K562 (cell line): Measurements from ENCODE around the gene TRRAP. TPM values are rescaled to one million over a fixed set of nuclear protein-coding genes. Genes with fewer than 3 reads are reported as not detected.
A peak's percentile ranks its signal among the peaks of the same experiment; 100 is the strongest.

ENCODE experiments used
- ATAC-seq: fragments of 200-7000 bp; cut with Tn5 transposase; 3 replicates; pipeline ENCODE4 v1.9.1; 2020; ENCODE audit warnings: moderate library complexity
- BruUV-seq: library from RNA; stranded (reverse); fragments of 400-500 nt; replicated peaks from 2 replicates; lab custom pipeline; 2021; lab: Mats Ljungman, UMichigan
- CTCF ChIA-PET: fragments of 300-600 bp; formaldehyde crosslinking; extraction: SDS; loops from one replicate; lab custom pipeline; 2021; ENCODE audit warnings: low intra/inter-chr PET ratio; lab: Yijun Ruan, JAX
- POLR2A ChIA-PET: fragments of 300-600, 350-650 bp; sonication (Branson Sonifier 250); formaldehyde crosslinking; extraction: SDS; loops from one replicate; lab custom pipeline; 2021; ENCODE audit warnings: antibody characterized with exemption, inconsistent platforms; lab: Yijun Ruan, JAX
- DNase-seq, 4 experiments: peaks; one replicate each; pipeline versions ENCODE4 v3.0.0 to v3.0.0-alpha.2; 2011 to 2018; ENCODE audit warnings: low spot score in 3 of 4, mixed read lengths in 3 of 4; ENCODE audit errors: extremely low read depth in 1 of 4
- FAIRE-seq: peaks from 2 replicates; lab custom pipeline; 2011; peaks lifted over from hg19 to GRCh38; lab: Jason Lieb, UNC
- H2AFZ ChIP-seq: 2 replicates; pipeline ENCODE4 v1.6.0; 2011; ENCODE audit warnings: low read depth, low read length, control low read depth, inconsistent platforms
- H3K27ac ChIP-seq: fragments of 200-600 bp; 3 replicates; pipeline ENCODE4 v1.8.0; 2011; ENCODE audit warnings: low read depth, mild to moderate bottlenecking, control low read depth, inconsistent platforms, low read length, moderate library complexity, mixed read lengths; ENCODE audit errors: extremely low read depth
- H3K27me3 ChIP-seq, 2 experiments: fragments of 300-600 bp in 1 of 2; 2 replicates in 1 of 2; 3 replicates in 1 of 2; pipeline versions ENCODE4 v1.6.0 to v1.8.0; 2011; ENCODE audit warnings: inconsistent platforms in 2 of 2, low read length in 2 of 2, mild to moderate bottlenecking in 1 of 2, mixed read lengths in 1 of 2, moderate library complexity in 1 of 2; ENCODE audit not compliant: control insufficient read depth in 2 of 2, insufficient read depth in 2 of 2
- H3K36me3 ChIP-seq: fragments of 300-600 bp; 3 replicates; pipeline ENCODE4 v1.8.0; 2011; ENCODE audit warnings: mild to moderate bottlenecking, low read length, inconsistent platforms; ENCODE audit not compliant: control insufficient read depth, insufficient read depth
- H3K4me1 ChIP-seq, 2 experiments: fragments of 200-600 bp in 1 of 2; replicated peaks in 1 of 2; 2 replicates in 1 of 2; 3 replicates in 1 of 2; pipeline versions ENCODE4 v1.5.1 to v1.8.0; 2011; ENCODE audit warnings: inconsistent platforms in 2 of 2, low read length in 2 of 2, mild to moderate bottlenecking in 1 of 2, mixed read lengths in 1 of 2, moderate library complexity in 1 of 2; ENCODE audit not compliant: control insufficient read depth in 2 of 2, insufficient read depth in 2 of 2
- H3K4me2 ChIP-seq: 2 replicates; pipeline ENCODE4 v1.6.1; 2011; ENCODE audit warnings: low read length, control low read depth, inconsistent platforms, mixed read lengths; ENCODE audit not compliant: insufficient read depth
- H3K4me3 ChIP-seq: fragments of 200-600 bp; sonication (generic), shearing (Covaris generic); 2 replicates; pipeline ENCODE4 v1.5.1; 2016; ENCODE audit warnings: control low read depth, inconsistent platforms
- H3K79me2 ChIP-seq: fragments of 200-600 bp; 3 replicates; pipeline ENCODE4 v1.8.0; 2011; ENCODE audit warnings: low read length, inconsistent platforms; ENCODE audit not compliant: control insufficient read depth, insufficient read depth
- H3K9ac ChIP-seq, 2 experiments: 2 replicates each; pipeline versions ENCODE4 v1.6.0 to v1.6.1; 2011; ENCODE audit warnings: low read depth in 2 of 2, low read length in 2 of 2, control low read depth in 1 of 2, inconsistent platforms in 1 of 2, mild to moderate bottlenecking in 1 of 2, mixed read lengths in 1 of 2; ENCODE audit not compliant: insufficient read depth in 1 of 2
- H3K9me1 ChIP-seq: one replicate; pipeline ENCODE4 v1.6.0; 2011; ENCODE audit warnings: inconsistent platforms, mild to moderate bottlenecking, low read length, moderate library complexity; ENCODE audit not compliant: control insufficient read depth, insufficient read depth
- H3K9me3 ChIP-seq: replicated peaks from 2 replicates; pipeline ENCODE4 v1.5.1; 2011; ENCODE audit warnings: low read depth, low read length, inconsistent platforms; ENCODE audit not compliant: control insufficient read depth, insufficient read depth
- H4K20me1 ChIP-seq: replicated peaks from 2 replicates; pipeline ENCODE4 v1.6.1; 2011; ENCODE audit warnings: low read length, inconsistent platforms, mixed read lengths; ENCODE audit not compliant: control insufficient read depth, insufficient read depth
- CBX5 ChIP-seq: IDR thresholded peaks from 2 replicates; pipeline ENCODE4 v1.6.1; 2014; ENCODE audit warnings: low read depth, borderline replicate concordance
- POLR2G ChIP-seq: fragments of 200-400 bp; formaldehyde crosslinking; IDR thresholded peaks from 2 replicates; pipeline ENCODE4 v1.6.1; 2017; ENCODE audit warnings: low read depth, mild to moderate bottlenecking, antibody characterized with exemption, low read length, moderate library complexity
- SIX5 ChIP-seq, 2 experiments: IDR thresholded peaks; 2 replicates each; pipeline ENCODE4 v1.6.1; 2011; ENCODE audit warnings: low read length in 2 of 2, borderline replicate concordance in 1 of 2, low read depth in 1 of 2, mild to moderate bottlenecking in 1 of 2, moderate library complexity in 1 of 2; ENCODE audit not compliant: insufficient read depth in 1 of 2
- TSHZ1 ChIP-seq: fragments of 250-450 bp; sonication (Bioruptor Pico); IDR thresholded peaks from 2 replicates; pipeline ENCODE4 v1.4.0; 2020; ENCODE audit warnings: mild to moderate bottlenecking, moderate library complexity
- WGBS: fragments of 100-300 bp; shearing (Covaris generic); methylation state at CpG from one replicate; pipeline ENCODE4 v1.1.6; 2016; ENCODE audit warnings: low coverage, mixed read lengths; ENCODE audit not compliant: insufficient coverage; ENCODE audit errors: missing lambda C conversion rate; 5-methylcytosine and 5-hydroxymethylcytosine counted together
- in situ Hi-C: fragments of 300-500 bp; cut with MboI; formaldehyde crosslinking; loops from 4 replicates; pipeline ENCODE4 v1.15.0; 2018; ENCODE audit warnings: inconsistent platforms, mixed read lengths
- intact Hi-C: fragments of 100-400 bp; cut with micrococcal nuclease; formaldehyde crosslinking; loops from 2 replicates; pipeline ENCODE4 v1.14.2; 2022
- polyA plus RNA-seq, 8 experiments: library from polyadenylated mRNA; depleted of rRNA in 4 of 8; stranded (reverse) in 5 of 8; unstranded in 3 of 8; fragments of >200 nt; fragmentation: Nextera tagmentation in 2 of 8; fragmentation: Illumina TruSeq in 1 of 8; extraction: Ambion mirVana in 2 of 8; extraction: Trizol in 1 of 8; gene quantifications; 2 replicates each; pipeline versions ENCODE4 v1.2.1 to v1.2.3, GENCODE V29; 2011 to 2014; ENCODE audit warnings: inconsistent platforms in 1 of 8, missing spikeins in 1 of 8
- total RNA-seq, 7 experiments: library from RNA; depleted of rRNA in 6 of 7; stranded (reverse); fragments of >200 nt in 6 of 7; fragmentation: Illumina TruSeq in 2 of 7; extraction: Trizol in 2 of 7; gene quantifications; 2 replicates each; pipeline versions ENCODE4 v1.2.1 to v1.2.3, GENCODE V29; 2011 to 2021; ENCODE audit warnings: low replicate concordance in 1 of 7
- TF ChIP-seq, protein P1 (sequence below): sonication (generic); formaldehyde crosslinking; IDR thresholded peaks from 2 replicates; pipeline ENCODE4 v1.8.1; 2023; ENCODE audit warnings: mild to moderate bottlenecking, missing genetic modification reagents

Gene TRRAP
- total and polyA plus RNA-seq, 9 of the 15 experiments (the other 6 are each of a cell fraction or from before 2014, with no cell fraction given), result 1.3 to 47.2 (median 9.7) TPM

- no peaks in the 10 kb centered on the region for H3K27me3 ChIP-seq
- ATAC-seq (no peak), FAIRE-seq (no peak), DNase-seq (no peak)
- no peak overlapping the region for H3K4me2 ChIP-seq
- intact Hi-C loops, result no loop called here
- POLR2A ChIA-PET, result interaction anchor here (0.8 kb wide), 1 partner anchor 10 kb away, joined by 3 read pairs; no protein-coding TSS in a partner anchor
- no peaks in the 10 kb centered on the region for H3K79me2 ChIP-seq
- no peak overlapping the region for H3K4me3 ChIP-seq
- H3K9me3 ChIP-seq, result no peaks in the 10 kb centered on the region
- H3K9ac ChIP-seq, result no peak overlapping the region
- CTCF ChIA-PET, result no interaction called here
- H2AFZ ChIP-seq, result no peak overlapping the region
- H3K36me3 ChIP-seq, result peaks cover 84% of the 10 kb centered on the region
- no peak for TF ChIP-seq SIX5 (IDR thresholded peaks at IDR 0.05; ENCODE audit: borderline replicate concordance in 1 of 2, insufficient read depth in 1 of 2, low read depth in 1 of 2, low read length in 2 of 2)
- TF ChIP-seq POLR2G, result 0 out of 2 replicates have a peak, but pooled peaks have one; percentile 14
- TF ChIP-seq, all 486 proteins: peak for 1
- Histone ChIP-seq H3K4me1 (peaks cover 0 to 6% of the 10 kb centered on the region in 2 experiments; a peak in 1 of 5 replicates), H4K20me1 (no peaks in the 10 kb centered on the region), H3K27ac (no peak overlapping the region), H3K9me1 (no peaks in the 10 kb centered on the region)
- WGBS, result 93% methylated on average over 20 of the region's 24 CpGs
- BruUV-seq, result no TSS peak
- in situ Hi-C loops, result no loop called here
Observed at GRCh38 chr7:99011341-99011705, 133.0 kb downstream of the TRRAP start.

DNA sequence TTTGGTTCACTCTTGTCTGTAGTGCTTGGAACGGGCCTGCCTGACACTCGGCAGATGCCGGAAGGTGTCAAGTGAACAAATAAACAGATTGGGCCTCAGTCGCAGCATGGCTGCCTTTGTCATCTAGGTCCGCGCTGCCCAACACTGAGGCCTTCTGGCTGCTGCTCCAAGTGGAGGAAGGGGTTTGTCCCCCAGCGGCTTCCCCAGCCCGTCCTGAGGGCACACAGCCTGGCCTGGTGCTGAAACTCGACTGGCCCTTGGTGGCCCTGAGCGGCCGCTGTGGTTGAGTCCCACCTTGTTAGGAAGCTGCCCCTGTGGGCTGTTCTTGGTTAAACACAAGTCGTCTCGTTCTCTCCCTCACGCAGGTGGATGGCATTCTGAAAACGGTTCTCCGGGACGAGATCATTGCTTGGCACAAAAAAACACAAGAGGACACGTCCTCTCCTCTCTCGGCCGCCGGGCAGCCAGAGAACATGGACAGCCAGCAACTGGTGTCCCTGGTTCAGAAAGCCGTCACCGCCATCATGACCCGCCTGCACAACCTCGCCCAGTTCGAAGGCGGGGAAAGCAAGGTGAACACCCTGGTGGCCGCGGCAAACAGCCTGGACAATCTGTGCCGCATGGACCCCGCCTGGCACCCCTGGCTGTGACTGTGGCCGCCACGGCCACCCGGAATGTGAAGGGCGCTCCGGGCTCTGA, 133.5 kb downstream of the TRRAP start:
- no peak overlapping the region for H3K4me2 ChIP-seq
- CTCF ChIA-PET, result no interaction called here
- no peak for TF ChIP-seq CBX5
- TF ChIP-seq, protein P1, sequence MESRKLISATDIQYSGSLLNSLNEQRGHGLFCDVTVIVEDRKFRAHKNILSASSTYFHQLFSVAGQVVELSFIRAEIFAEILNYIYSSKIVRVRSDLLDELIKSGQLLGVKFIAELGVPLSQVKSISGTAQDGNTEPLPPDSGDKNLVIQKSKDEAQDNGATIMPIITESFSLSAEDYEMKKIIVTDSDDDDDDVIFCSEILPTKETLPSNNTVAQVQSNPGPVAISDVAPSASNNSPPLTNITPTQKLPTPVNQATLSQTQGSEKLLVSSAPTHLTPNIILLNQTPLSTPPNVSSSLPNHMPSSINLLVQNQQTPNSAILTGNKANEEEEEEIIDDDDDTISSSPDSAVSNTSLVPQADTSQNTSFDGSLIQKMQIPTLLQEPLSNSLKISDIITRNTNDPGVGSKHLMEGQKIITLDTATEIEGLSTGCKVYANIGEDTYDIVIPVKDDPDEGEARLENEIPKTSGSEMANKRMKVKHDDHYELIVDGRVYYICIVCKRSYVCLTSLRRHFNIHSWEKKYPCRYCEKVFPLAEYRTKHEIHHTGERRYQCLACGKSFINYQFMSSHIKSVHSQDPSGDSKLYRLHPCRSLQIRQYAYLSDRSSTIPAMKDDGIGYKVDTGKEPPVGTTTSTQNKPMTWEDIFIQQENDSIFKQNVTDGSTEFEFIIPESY (CRISPR knock-in tag), result peak; percentile 51
- TF ChIP-seq TSHZ1, result no peak
- TF ChIP-seq, all 486 proteins: peak for 1
- Histone ChIP-seq H3K4me1 (peaks cover 0 to 6% of the 10 kb centered on the region in 2 experiments; a peak in 1 of 5 replicates), H3K9me3 (no peaks in the 10 kb centered on the region), H3K27ac (no peak overlapping the region), H4K20me1 (no peaks in the 10 kb centered on the region), H3K79me2 (no peaks in the 10 kb centered on the region), H3K36me3 (peaks cover 82% of the 10 kb centered on the region), H3K9me1 (no peaks in the 10 kb centered on the region), H3K9ac (no peak overlapping the region), H3K4me3 (no peak overlapping the region), H3K27me3 (no peaks in the 10 kb centered on the region), H2AFZ (no peak overlapping the region)
- FAIRE-seq (no peak), ATAC-seq (no peak), DNase-seq (no peak)
- intact Hi-C loops, result no loop called here
- POLR2A ChIA-PET, result interaction anchor here (1.0 kb wide), 1 partner anchor 351 kb away, joined by 3 read pairs; no protein-coding TSS in a partner anchor
- in situ Hi-C loops, result no loop called here
- WGBS, result 96% methylated on average over 35 of the region's 36 CpGs
- no TSS peak for BruUV-seq
